Spinal cord (tissue), 10 donors: ENCODE measurements around the gene CDKN2D. TPM values are rescaled to one million over a fixed set of nuclear protein-coding genes. Genes with fewer than 3 reads are reported as not detected.
"Not testable (repeated sequence)": the region's sequence is repeated elsewhere in the genome, so short reads cannot be mapped to it uniquely, and the experiment has no call there.

Experiments used
- DNase-seq, 6 donors: peaks; one replicate each; pipeline versions ENCODE4 v3.0.0 to v3.0.0-alpha.2; 2013 to 2015; ENCODE audit warnings: low spot score in 6 of 6, low read depth in 4 of 6
- H3K27ac ChIP-seq: one replicate; pipeline ENCODE4 v1.5.1; 2013; ENCODE audit warnings: low read depth, low read length, control low read depth
- H3K27me3 ChIP-seq: one replicate; pipeline ENCODE4 v1.6.1; 2013; ENCODE audit warnings: low read length; ENCODE audit not compliant: control insufficient read depth, insufficient read depth
- H3K36me3 ChIP-seq: one replicate; pipeline ENCODE4 v1.6.1; 2013; ENCODE audit warnings: low read length; ENCODE audit not compliant: control insufficient read depth, insufficient read depth
- H3K4me1 ChIP-seq: one replicate; pipeline ENCODE4 v1.6.1; 2013; ENCODE audit warnings: low read length; ENCODE audit not compliant: control insufficient read depth, insufficient read depth
- H3K4me3 ChIP-seq: one replicate; pipeline ENCODE4 v1.5.1; 2013; ENCODE audit warnings: low read depth, low read length, control low read depth
- H3K9me3 ChIP-seq: one replicate; pipeline ENCODE4 v1.6.1; 2013; ENCODE audit warnings: low read length; ENCODE audit not compliant: control insufficient read depth, insufficient read depth
- WGBS: methylation state at CpG from one replicate; pipeline ENCODE4 v1.1.5; 2013; ENCODE audit warnings: missing lambda C conversion rate; ENCODE audit not compliant: insufficient coverage; 5-methylcytosine and 5-hydroxymethylcytosine counted together
- polyA plus RNA-seq, 2 donors: library from polyadenylated mRNA; unstranded; fragments of 120-200 nt; gene quantifications; one replicate each; pipeline ENCODE4 v1.2.1, GENCODE V29; 2013; ENCODE audit not compliant: insufficient read length in 2 of 2
- total RNA-seq, 2 donors: library from RNA; depleted of rRNA in 1 of 2; stranded (reverse); fragments of 120-200 nt in 1 of 2; fragments of >200 nt in 1 of 2; gene quantifications; one replicate each; pipeline versions ENCODE4 v1.2.3 to v1.2.4, GENCODE V29; 2013 to 2014
- donor health status: healthy.

Gene CDKN2D
- total and polyA plus RNA-seq, 4 donors = 25.6 to 173 (median 109) TPM

DNA sequence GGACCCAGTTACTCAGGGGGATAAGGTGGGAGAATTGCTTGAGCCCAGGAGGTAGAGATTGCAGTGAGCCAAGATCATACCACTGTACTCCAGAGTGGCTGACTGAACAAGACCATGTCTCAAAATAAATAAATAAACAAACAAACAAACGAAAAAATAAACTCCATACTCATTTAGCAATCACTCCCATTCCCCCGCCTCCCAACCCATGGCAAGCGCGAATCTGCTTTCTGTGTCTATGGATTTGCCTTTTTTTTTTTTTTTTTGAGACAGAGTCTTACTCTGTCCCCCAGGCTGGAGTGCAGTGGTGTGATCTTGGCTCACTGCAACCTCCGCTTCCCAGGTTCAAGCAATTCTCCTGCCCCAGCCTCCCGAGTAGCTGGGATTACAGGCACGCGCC, 41.9 kb downstream of the CDKN2D start:
- H3K9me3 ChIP-seq, H3K36me3 ChIP-seq, H3K27me3 ChIP-seq, H3K4me3 ChIP-seq, H3K27ac ChIP-seq, H3K4me1 ChIP-seq, DNase-seq: not testable (repeated sequence)
- 90% methylated on average over 2 of the region's 8 CpGs for WGBS

DNA sequence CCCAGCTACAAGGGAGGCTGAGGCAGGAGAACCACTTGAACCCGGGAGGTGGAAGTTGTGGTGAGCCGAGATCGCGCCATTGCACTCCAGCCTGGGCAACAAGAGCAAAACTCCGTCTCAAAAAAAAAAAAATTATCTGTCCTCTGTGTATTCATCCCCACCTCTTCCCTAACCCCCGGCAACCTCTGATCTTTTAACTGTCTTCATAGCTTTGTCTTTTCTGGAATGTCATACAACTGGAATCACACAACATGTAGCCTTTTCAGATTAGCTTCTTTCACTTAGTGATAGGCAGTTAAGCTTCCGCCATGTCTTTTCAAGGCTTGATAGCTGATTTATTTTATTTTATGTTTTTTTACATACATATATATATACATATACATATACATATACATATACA, 43.1 kb downstream of the CDKN2D start:
- no peaks in the 10 kb centered on the region for H3K9me3 ChIP-seq
- WGBS = 83% methylated on average over 3 of the region's 7 CpGs
- no peak for DNase-seq

DNA sequence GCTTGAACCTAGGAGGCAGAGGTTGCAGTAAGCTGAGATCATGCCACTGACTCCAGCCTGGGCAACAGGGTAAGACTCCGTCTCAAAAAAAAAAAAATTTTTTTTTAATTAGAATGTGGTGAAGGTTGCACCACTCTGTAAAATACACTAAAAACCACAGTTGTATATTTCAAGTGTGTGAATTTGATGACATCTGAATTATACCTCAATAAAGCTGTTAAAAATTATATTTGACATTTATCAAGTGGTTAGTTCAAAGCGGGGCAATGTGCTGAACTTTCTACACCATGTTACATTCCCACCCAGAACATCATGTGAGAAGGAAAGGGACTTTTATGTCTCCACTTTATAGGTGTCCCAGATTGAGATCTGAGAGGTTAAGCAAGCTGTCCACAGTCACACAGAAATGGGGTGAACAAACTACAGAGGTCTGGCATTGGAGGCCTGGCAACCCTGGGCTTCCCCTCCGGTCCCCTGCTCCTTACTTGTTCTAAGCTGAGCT, 45.6 kb downstream of the CDKN2D start:
- DNase-seq = no peak
- H3K9me3 ChIP-seq = no peaks in the 10 kb centered on the region
- no peaks in the 10 kb centered on the region for H3K36me3 ChIP-seq
- peaks cover 4% of the 10 kb centered on the region for H3K4me1 ChIP-seq
- H3K4me3 ChIP-seq = no peak overlapping the region
- H3K27me3 ChIP-seq = peaks cover 23% of the 10 kb centered on the region
- 56% methylated on average over 1 of the region's 3 CpGs for WGBS
- no peak overlapping the region for H3K27ac ChIP-seq

More for the DNA sequence above, 43.1 kb downstream of the CDKN2D start:
- no peak overlapping the region for H3K27ac ChIP-seq
- H3K4me3 ChIP-seq = no peak overlapping the region
- peaks cover 3% of the 10 kb centered on the region for H3K27me3 ChIP-seq
- H3K36me3 ChIP-seq = no peaks in the 10 kb centered on the region
- H3K4me1 ChIP-seq = no peaks in the 10 kb centered on the region

DNA sequence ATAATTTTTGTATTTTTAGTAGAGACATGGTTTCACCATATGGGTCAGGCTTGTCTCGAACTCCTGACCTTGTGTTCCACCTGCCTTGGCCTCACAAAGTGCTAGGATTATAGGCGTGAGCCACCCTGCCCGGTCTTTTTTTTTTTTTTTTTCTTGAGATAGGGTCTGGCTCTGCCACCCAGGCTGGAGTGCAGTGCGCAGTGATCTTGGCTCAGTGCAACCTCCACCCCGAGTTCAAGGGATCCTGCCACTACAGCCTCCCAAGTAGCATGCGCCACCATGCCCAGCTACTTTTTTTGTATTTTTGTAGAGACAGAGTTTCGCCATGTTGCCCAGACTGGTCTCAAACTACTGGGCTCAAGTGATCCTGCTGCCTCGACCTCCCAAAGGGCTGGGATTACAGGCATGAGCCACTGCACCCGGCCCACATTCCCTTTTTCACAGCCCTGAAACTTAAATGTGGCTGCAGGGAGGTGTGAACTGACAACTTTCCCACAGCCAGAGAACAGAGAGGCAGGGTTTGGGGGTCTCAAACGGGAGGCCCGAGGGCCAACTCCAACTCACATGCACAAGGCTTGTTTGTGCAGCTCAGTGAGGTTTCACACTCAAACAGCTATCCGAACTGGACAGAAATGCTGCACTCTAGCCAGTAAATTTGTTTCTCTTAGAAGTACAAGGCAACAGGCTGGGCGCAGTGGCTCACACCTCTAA, 47.2 kb downstream of the CDKN2D start:
- H3K4me1 ChIP-seq = peaks cover 18% of the 10 kb centered on the region
- no peaks in the 10 kb centered on the region for H3K36me3 ChIP-seq
- H3K9me3 ChIP-seq = no peaks in the 10 kb centered on the region
- no peak for DNase-seq
- H3K27ac ChIP-seq = no peak overlapping the region
- peaks cover 39% of the 10 kb centered on the region for H3K27me3 ChIP-seq
- 87% methylated on average over 6 of the region's 13 CpGs for WGBS
- H3K4me3 ChIP-seq = no peak overlapping the region

- Histone ChIP-seq H3K27me3 (peaks cover 47% of the 10 kb centered on the region), H3K27ac (no peak overlapping the region), H3K36me3 (no peaks in the 10 kb centered on the region), H3K4me1 (peaks cover 18% of the 10 kb centered on the region), H3K4me3 (no peak overlapping the region), H3K9me3 (no peaks in the 10 kb centered on the region)
- no peak for DNase-seq
- 83% methylated on average over 9 of the region's 15 CpGs for WGBS
These were observed 48.0 kb downstream of the CDKN2D start for GRCh38 chr19:10520652-10521318.

GRCh38 chr19:10519421-10519820, 49.4 kb downstream of the CDKN2D start:
- DNase-seq = no peak
- Histone ChIP-seq H3K4me3 (no peak overlapping the region), H3K9me3 (no peaks in the 10 kb centered on the region), H3K4me1 (peaks cover 18% of the 10 kb centered on the region), H3K27me3 (peaks cover 61% of the 10 kb centered on the region), H3K27ac (no peak overlapping the region), H3K36me3 (no peaks in the 10 kb centered on the region)
- WGBS = 94% methylated on average over 7 of the region's 7 CpGs

GRCh38 chr19:10518444-10519361, 50.1 kb downstream of the CDKN2D start:
- WGBS = 18% methylated on average over 26 of the region's 33 CpGs
- Histone ChIP-seq H3K4me3 (no peak overlapping the region), H3K9me3 (no peaks in the 10 kb centered on the region), H3K27me3 (peaks cover 68% of the 10 kb centered on the region), H3K4me1 (peaks cover 18% of the 10 kb centered on the region), H3K36me3 (no peaks in the 10 kb centered on the region), H3K27ac (no peak overlapping the region)
- DNase-seq = no peak

DNA sequence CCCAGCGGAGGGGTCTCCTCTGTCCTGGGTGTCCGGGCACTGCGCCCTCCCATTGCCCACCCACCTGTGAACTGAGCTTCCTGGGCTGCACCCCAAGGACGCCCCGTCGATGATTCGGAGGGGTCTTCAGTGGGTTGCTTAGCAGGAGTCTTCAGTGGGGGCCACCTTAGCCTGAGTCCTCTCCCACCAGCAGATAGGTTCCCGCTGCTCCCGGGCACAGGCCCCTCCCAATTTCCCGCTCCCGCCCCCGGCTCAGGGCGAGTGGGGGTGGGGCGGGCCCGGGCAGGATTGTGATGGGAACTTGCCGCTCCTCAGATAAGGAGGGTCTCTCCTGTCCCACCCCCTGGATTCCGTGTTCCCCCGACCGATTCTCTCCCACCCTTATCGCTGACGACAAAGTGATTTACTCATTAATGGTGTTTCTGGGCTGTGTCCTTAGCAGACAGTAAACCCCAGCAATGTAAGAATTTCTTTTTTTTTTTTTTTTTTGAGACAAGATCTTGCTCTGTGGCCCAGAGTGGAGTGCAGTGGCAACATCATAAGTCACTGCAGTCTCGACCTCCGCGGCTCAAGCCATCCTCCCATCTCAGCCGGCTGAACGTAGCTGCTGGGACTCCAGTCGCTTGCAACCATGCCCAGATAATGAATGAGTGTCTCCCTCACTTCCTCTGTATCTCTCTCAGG, 50.9 kb downstream of the CDKN2D start:
- H3K9me3 ChIP-seq = no peaks in the 10 kb centered on the region
- H3K27ac ChIP-seq = no peak overlapping the region
- H3K4me3 ChIP-seq = no peak overlapping the region
- H3K36me3 ChIP-seq = no peaks in the 10 kb centered on the region
- peaks cover 74% of the 10 kb centered on the region for H3K27me3 ChIP-seq
- under 1% methylated on average over 13 of the region's 27 CpGs for WGBS
- H3K4me1 ChIP-seq = peaks cover 18% of the 10 kb centered on the region
- DNase-seq = peak in 1 of 6 donors; percentile 5

- no peak within 1 kb of the TSS for H3K27ac ChIP-seq
- peak in 1 of 6 donors; percentile 33 for DNase-seq
- H3K36me3 ChIP-seq = no peaks in the 10 kb centered on the region
- H3K27me3 ChIP-seq = peaks cover 78% of the 10 kb centered on the region
- no peaks in the 10 kb centered on the region for H3K9me3 ChIP-seq
- no peak within 1 kb of the TSS for H3K4me3 ChIP-seq
- under 1% methylated on average over 39 of the region's 39 CpGs for WGBS
- peaks cover 18% of the 10 kb centered on the region for H3K4me1 ChIP-seq
These were observed 51.4 kb downstream of the CDKN2D start, which contains the start of gene S1PR5 for GRCh38 chr19:10517361-10517759. Gene S1PR5, minus strand, starts transcription at chr19:10517447. Its CDS starts 2,436 bp downstream, at chr19:10515011.
